Heart left ventricle (tissue), 16 donors: Measurements from ENCODE around the gene NCAPG2. TPM values are rescaled to one million over a fixed set of nuclear protein-coding genes. Genes with fewer than 3 reads are reported as not detected.

Source experiments
- ATAC-seq, 4 donors: fragments of 200-7000 bp; cut with Tn5 transposase; one replicate each; pipeline ENCODE4 v1.9.1; 2020 to 2022; ENCODE audit warnings: moderate library complexity in 4 of 4, mild to moderate bottlenecking in 3 of 4, moderate number of reproducible peaks in 1 of 4
- DNase-seq, 5 donors: peaks; one replicate each; pipeline ENCODE4 v3.0.0-alpha.2; 2020
- H3K27ac ChIP-seq, 12 donors: fragments of 200-600 bp; sonication (generic) in 4 of 12; one replicate each; pipeline versions ENCODE4 v1.5.0 to v1.8.0; 2016 to 2022; ENCODE audit warnings: mild to moderate bottlenecking in 2 of 12
- H3K27me3 ChIP-seq, 9 donors: fragments of 200-600 bp; sonication (generic) in 2 of 9; one replicate each; pipeline versions ENCODE4 v1.5.1 to v1.8.0; 2016 to 2022; ENCODE audit warnings: mild to moderate bottlenecking in 3 of 9
- H3K36me3 ChIP-seq, 9 donors: fragments of 200-600 bp; sonication (generic) in 2 of 9; one replicate each; pipeline versions ENCODE4 v1.5.0 to v1.8.0; 2018 to 2022; ENCODE audit warnings: mild to moderate bottlenecking in 2 of 9
- H3K4me1 ChIP-seq, 12 donors: fragments of 200-600 bp; sonication (generic) in 4 of 12; one replicate each; pipeline versions ENCODE4 v1.5.0 to v1.8.0; 2016 to 2022; ENCODE audit warnings: mild to moderate bottlenecking in 3 of 12
- H3K4me3 ChIP-seq, 12 donors: fragments of 200-600 bp; sonication (generic) in 4 of 12; one replicate each; pipeline versions ENCODE4 v1.5.0 to v1.8.0; 2017 to 2022; ENCODE audit warnings: mild to moderate bottlenecking in 9 of 12, moderate library complexity in 4 of 12
- H3K9me3 ChIP-seq, 12 donors: fragments of 200-600 bp; sonication (generic) in 4 of 12; one replicate each; pipeline versions ENCODE4 v1.5.0 to v1.8.0; 2016 to 2022; ENCODE audit warnings: mild to moderate bottlenecking in 1 of 12
- CTCF ChIP-seq, 12 donors: fragments of 200-600 bp; sonication (generic) in 4 of 12; IDR thresholded peaks; one replicate each; pipeline versions ENCODE4 v1.5.0 to v1.8.0; 2018 to 2022; ENCODE audit warnings: antibody characterized with exemption in 12 of 12, mild to moderate bottlenecking in 5 of 12
- POLR2A ChIP-seq, 2 donors: fragments of 450-650 bp; IDR thresholded peaks; one replicate each; pipeline ENCODE4 v1.6.1; 2017; ENCODE audit warnings: antibody characterized with exemption in 2 of 2, mild to moderate bottlenecking in 2 of 2, moderate library complexity in 2 of 2
- WGBS, 4 donors: extraction: QIAGEN DNeasy Blood & Tissue Kit in 2 of 4; methylation state at CpG; one replicate each; pipeline versions ENCODE4 v1.1.5 to v1.1.7; 2013 to 2018; 5-methylcytosine and 5-hydroxymethylcytosine counted together
- intact Hi-C, 10 donors: fragments of 100-400 bp; cut with DNase I; formaldehyde crosslinking; loops; one replicate each; pipeline versions ENCODE4 v1.11.1 to v1.14.2; 2022
- polyA plus RNA-seq, 2 donors: library from polyadenylated mRNA; stranded (reverse); fragments of 200-250 nt; gene quantifications; one replicate each; pipeline ENCODE4 v1.2.3, GENCODE V29; 2013
- total RNA-seq, 9 donors: library from RNA; depleted of rRNA in 2 of 9; stranded (reverse); fragments of >200 nt in 2 of 9; fragmentation: NEBNext Ultra II Directional in 3 of 9; extraction: Animal tissue kit (Norgen Biotek cat#: 25700) in 3 of 9; gene quantifications; one replicate each; pipeline versions ENCODE4 v1.1.0 to v1.2.4, GENCODE V29; 2016 to 2023
- donor health status: ischemic (EF 13 %, LVEDD 7.1; RV severe dilation, severe dysfunction).
- donor health status: healthy with polysubstance abuse.
- donor health status: DM: no; HTN: yes; CAD: no.
- donor health status: DM: no; HTN: no; CAD: no.
- donor health status: ischemic (EF 25% LVEDD 6.9; RV normal size, moderate dysfunction).
- donor health status: ischemic (EF 25% LVEDD 5.7; RV mildly dilated, moderate dysfunction).
- donor health status: healthy.
- donor health status: DM: yes; HTN: yes; CAD: no.
- donor health status: ischemic (EF 35%, LVEDD 5.7; RV mildly dilated, moderate dysfunction).
- donor health status: nonischemic (EF 11% LVEDD 7.7; RV severe dilation, severe dysfunction).
- donor health status: DM: yes; HTN: yes; CAD: no.
- donor health status: PGD.
- donor health status: ischemic (EF 29% LVEDD 5.4; RV normal size, mild dysfunction).
- donor health status: nonischemic (EF 23%, LVEDD 6.1; RV moderate dilation, normal function).

Gene NCAPG2
- total and polyA plus RNA-seq, 11 donors: 1.1 to 12.5 (median 4.1) TPM

- no peaks in the 10 kb centered on the region for H3K4me1 ChIP-seq
- no peaks in the 10 kb centered on the region for H3K27me3 ChIP-seq
- no peak for ATAC-seq
- no peaks in the 10 kb centered on the region for H3K36me3 ChIP-seq
- 89 to 91% (median 89%) methylated on average over 9 of the region's 9 CpGs for WGBS, 4 donors
- H3K4me3 ChIP-seq: no peak overlapping the region
- TF ChIP-seq CTCF (IDR thresholded peaks at IDR 0.05) (no peak), POLR2A (IDR thresholded peaks at IDR 0.05) (no peak)
- no peak for DNase-seq
- intact Hi-C loops: no loop called here
- H3K27ac ChIP-seq: no peak overlapping the region
- no peaks in the 10 kb centered on the region for H3K9me3 ChIP-seq
Observed at GRCh38 chr7:158720112-158720511, 15.5 kb upstream of the NCAPG2 start.

GRCh38 chr7:158716802-158717201 lies 12.2 kb upstream of the NCAPG2 start:
- ATAC-seq (no peak), DNase-seq (no peak)
- H3K36me3 ChIP-seq: no peaks in the 10 kb centered on the region
- H3K4me1 ChIP-seq: peaks cover 0 to 5% (median 0%) of the 10 kb centered on the region in 12 donors
- H3K27ac ChIP-seq: no peak overlapping the region
- no peak for TF ChIP-seq POLR2A (IDR thresholded peaks at IDR 0.05)
- no peak for TF ChIP-seq CTCF (IDR thresholded peaks at IDR 0.05)
- intact Hi-C loops: no loop called here
- WGBS, 4 donors: 65 to 86% (median 75%) methylated on average over 1 of the region's 1 CpG
- no peak overlapping the region for H3K4me3 ChIP-seq
- H3K9me3 ChIP-seq: no peaks in the 10 kb centered on the region
- H3K27me3 ChIP-seq: no peaks in the 10 kb centered on the region

GRCh38 chr7:158710651-158711102 lies 6.1 kb upstream of the NCAPG2 start:
- 67 to 73% (median 72%) methylated on average over 7 of the region's 7 CpGs for WGBS, 4 donors
- no peak overlapping the region for H3K27ac ChIP-seq
- H3K9me3 ChIP-seq: peaks cover 0 to 10% (median 0%) of the 10 kb centered on the region in 12 donors
- no peaks in the 10 kb centered on the region for H3K36me3 ChIP-seq
- H3K4me1 ChIP-seq: peaks cover 0 to 19% (median 3%) of the 10 kb centered on the region in 12 donors
- ATAC-seq (peak in 3 of 4 donors; percentile 33 to 70 (median 47)), DNase-seq (no peak)
- H3K4me3 ChIP-seq: no peak overlapping the region
- no peak for TF ChIP-seq POLR2A (IDR thresholded peaks at IDR 0.05)
- TF ChIP-seq CTCF (IDR thresholded peaks at IDR 0.05): no peak
- intact Hi-C loops: no loop called here
- no peaks in the 10 kb centered on the region for H3K27me3 ChIP-seq

GRCh38 chr7:158707610-158708009 lies 3.0 kb upstream of the NCAPG2 start:
- Histone ChIP-seq H3K4me1 (peaks cover 0 to 31% (median 8%) of the 10 kb centered on the region in 12 donors), H3K9me3 (peaks cover 0 to 10% (median 0%) of the 10 kb centered on the region in 12 donors), H3K27me3 (no peaks in the 10 kb centered on the region), H3K27ac (no peak overlapping the region), H3K4me3 (no peak overlapping the region), H3K36me3 (no peaks in the 10 kb centered on the region)
- no peak for TF ChIP-seq POLR2A (IDR thresholded peaks at IDR 0.05)
- TF ChIP-seq CTCF (IDR thresholded peaks at IDR 0.05): no peak
- ATAC-seq: no peak
- no peak for DNase-seq
- WGBS, 4 donors: 62 to 74% (median 68%) methylated on average over 4 of the region's 4 CpGs
- intact Hi-C loops: loop anchor here in 5 of 10 donors (5.0 to 10.0 kb wide), 4 partner anchors 110 to 157 kb away; partner anchors contain the start of gene ESYT2 (in 2 of the 5)
